ENCODE data around the gene ATF3.

Gene ATF3, protein sequence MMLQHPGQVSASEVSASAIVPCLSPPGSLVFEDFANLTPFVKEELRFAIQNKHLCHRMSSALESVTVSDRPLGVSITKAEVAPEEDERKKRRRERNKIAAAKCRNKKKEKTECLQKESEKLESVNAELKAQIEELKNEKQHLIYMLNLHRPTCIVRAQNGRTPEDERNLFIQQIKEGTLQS

DNA sequence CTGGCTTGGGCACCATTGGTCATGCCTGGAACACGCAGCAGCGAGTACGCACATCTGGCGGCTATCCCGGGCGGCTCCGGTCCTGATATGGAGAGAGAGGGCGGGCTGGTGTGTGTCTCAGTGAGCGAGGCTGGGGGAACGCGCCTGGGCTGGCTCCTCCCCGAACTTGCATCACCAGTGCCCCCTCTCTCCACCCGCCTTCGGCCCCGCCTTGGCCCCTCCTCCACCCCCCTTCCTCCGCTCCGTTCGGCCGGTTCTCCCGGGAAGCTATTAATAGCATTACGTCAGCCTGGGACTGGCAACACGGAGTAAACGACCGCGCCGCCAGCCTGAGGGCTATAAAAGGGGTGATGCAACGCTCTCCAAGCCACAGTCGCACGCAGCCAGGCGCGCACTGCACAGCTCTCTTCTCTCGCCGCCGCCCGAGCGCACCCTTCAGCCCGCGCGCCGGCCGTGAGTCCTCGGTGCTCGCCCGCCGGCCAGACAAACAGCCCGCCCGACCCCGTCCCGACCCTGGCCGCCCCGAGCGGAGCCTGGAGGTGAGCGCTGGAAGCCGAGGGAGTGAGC lies at the start of gene ATF3:
ATF3 (plus strand) TSS at position 370 of the 567 bp plus-strand sequence. CDS start 6,261 bp downstream, outside the sequence.
- TF ChIP-seq, protein P1, sequence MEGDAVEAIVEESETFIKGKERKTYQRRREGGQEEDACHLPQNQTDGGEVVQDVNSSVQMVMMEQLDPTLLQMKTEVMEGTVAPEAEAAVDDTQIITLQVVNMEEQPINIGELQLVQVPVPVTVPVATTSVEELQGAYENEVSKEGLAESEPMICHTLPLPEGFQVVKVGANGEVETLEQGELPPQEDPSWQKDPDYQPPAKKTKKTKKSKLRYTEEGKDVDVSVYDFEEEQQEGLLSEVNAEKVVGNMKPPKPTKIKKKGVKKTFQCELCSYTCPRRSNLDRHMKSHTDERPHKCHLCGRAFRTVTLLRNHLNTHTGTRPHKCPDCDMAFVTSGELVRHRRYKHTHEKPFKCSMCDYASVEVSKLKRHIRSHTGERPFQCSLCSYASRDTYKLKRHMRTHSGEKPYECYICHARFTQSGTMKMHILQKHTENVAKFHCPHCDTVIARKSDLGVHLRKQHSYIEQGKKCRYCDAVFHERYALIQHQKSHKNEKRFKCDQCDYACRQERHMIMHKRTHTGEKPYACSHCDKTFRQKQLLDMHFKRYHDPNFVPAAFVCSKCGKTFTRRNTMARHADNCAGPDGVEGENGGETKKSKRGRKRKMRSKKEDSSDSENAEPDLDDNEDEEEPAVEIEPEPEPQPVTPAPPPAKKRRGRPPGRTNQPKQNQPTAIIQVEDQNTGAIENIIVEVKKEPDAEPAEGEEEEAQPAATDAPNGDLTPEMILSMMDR (IDR thresholded peaks at IDR 0.05; ENCODE audit: low read depth, low read length, missing control alignments): no peak
- peak; percentile 95 for DNase-seq (ENCODE audit: extremely low read depth, low read depth)
- peak within 1 kb of the TSS; percentile 61 for H3K4me3 ChIP-seq (replicated peaks; ENCODE audit: low read depth, low read length)

DNA sequence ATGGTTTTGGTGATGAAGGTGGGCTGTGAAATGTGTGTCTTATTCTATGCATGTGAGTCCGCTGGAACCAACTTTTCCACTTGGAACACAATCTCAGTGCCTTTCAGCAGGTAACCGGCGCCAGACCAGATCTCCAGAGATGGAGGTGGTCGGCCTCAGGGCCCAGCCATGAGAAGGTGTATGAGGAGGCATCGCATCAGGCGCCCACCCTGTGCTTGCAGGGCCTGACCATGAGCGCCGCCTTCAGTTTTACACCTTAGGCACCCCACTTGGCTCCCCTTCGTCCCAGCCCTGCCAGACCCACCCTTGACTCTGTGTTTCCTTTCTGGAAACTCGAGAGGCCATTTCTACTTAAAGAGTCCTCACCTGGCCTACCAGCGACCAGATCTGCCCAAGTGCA lies 48.6 kb upstream of the ATF3 start:
- TF ChIP-seq, protein P1 (IDR thresholded peaks at IDR 0.05; ENCODE audit: low read depth, low read length, missing control alignments): no peak
- DNase-seq (ENCODE audit: extremely low read depth, low read depth): no peak
- H3K4me3 ChIP-seq (replicated peaks; ENCODE audit: low read depth, low read length): no peak overlapping the region

DNA sequence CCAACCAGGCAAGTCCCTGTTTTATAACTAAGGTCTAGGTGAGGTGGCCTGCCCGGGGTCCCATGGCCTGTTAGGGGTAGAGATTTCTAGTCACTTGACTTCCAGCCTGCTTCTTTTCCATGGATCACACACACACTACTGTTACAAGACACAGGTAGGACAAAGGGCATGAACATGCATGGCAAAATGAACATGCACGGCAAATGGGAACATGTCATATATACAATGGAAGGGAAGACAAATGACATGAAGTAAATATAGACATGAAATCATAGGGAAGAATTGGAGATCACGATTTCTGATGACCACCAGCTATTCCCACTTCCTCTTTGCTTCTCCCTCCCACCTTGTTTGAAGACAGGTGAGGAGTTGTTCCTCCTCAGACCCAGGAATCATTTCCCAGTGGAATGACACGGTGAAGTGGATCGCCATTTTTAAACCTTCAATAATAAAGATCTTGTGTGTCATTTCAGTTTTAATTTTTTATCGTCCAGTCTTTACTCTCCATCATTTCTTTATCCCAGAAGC lies 47.6 kb upstream of the ATF3 start:
- no peak for DNase-seq (ENCODE audit: extremely low read depth, low read depth)
- TF ChIP-seq, protein P1 (IDR thresholded peaks at IDR 0.05; ENCODE audit: low read depth, low read length, missing control alignments): no peak
- no peak overlapping the region for H3K4me3 ChIP-seq (replicated peaks; ENCODE audit: low read depth, low read length)

DNA sequence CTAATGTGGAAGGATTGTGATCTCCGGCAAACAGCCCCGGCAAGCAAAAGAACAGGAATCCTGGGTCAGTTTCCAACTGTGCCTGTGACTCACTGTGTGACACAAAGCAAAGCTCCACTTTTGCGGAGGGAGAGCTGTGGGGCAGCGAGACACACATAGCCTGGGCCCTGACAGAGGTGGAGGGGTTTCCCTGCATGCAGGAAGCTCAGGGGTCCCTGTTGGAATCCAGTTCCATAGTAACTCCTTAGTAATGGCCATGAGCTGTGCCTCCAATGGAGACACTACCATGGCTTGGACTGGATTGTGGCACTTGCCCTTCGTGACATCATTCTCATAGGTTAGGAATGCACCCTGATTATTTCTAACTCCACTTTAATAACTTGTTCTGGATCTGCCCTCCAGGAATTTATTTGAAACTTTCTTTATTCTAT lies 47.0 kb upstream of the ATF3 start:
- TF ChIP-seq, protein P1 (IDR thresholded peaks at IDR 0.05; ENCODE audit: low read depth, low read length, missing control alignments): no peak
- no peak overlapping the region for H3K4me3 ChIP-seq (replicated peaks; ENCODE audit: low read depth, low read length)
- no peak for DNase-seq (ENCODE audit: extremely low read depth, low read depth)

DNA sequence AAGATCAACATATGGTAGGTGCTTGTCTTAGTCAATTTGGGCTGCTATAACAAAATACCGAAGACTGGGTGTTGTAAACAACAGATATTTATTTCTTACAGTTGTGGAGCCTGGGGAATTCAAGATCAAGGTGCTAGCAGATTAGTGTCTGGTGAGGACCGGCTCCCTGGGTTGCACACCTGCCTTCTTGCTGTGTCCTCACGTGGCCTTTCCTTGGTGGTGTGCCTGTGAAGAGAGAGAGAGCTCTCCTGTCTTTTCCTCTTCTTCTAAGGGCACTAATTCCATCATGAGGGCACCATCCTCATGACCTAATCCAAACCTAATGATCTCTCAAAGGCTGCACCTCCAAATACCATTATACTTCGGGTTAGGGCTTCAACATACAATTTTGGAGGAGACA lies 45.8 kb upstream of the ATF3 start:
- DNase-seq (ENCODE audit: extremely low read depth, low read depth): no peak
- TF ChIP-seq, protein P1 (IDR thresholded peaks at IDR 0.05; ENCODE audit: low read depth, low read length, missing control alignments): no peak
- no peak overlapping the region for H3K4me3 ChIP-seq (replicated peaks; ENCODE audit: low read depth, low read length)

DNA sequence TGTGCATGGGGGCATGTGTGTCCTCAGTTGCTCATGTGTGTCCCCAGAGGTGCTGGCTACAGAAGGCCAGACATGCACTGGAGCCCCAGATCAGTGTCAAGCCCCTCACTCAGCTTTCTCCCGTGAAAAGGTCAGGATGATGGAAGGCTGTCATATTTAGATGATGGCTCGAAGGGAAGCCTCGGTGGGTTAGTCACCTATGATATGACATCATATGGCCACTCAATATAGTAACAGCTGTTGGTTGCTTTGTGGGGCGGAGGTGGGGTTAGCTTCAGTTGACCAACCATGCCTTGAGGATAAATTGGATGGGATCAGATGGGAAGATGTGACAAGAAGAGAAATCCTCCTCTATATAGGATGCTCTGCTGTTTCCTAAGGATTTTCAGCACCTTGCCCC lies 43.5 kb upstream of the ATF3 start:
- DNase-seq (ENCODE audit: extremely low read depth, low read depth): no peak
- TF ChIP-seq, protein P1 (IDR thresholded peaks at IDR 0.05; ENCODE audit: low read depth, low read length, missing control alignments): no peak
- H3K4me3 ChIP-seq (replicated peaks; ENCODE audit: low read depth, low read length): no peak overlapping the region

All from HFF-Myc (cell line).